DLD1 (cell line): ENCODE measurements around the gene PROM2.

ENCODE experiments used
- in situ Hi-C: cut with HindIII; loops from 2 replicates; pipeline ENCODE4 v1.10.0; 2017; ENCODE audit warnings: low sequenced_read_pairs

The PROM2 gene

GRCh38 chr2:95336406-95336805 lies 62.2 kb downstream of the PROM2 start:
- in situ Hi-C loops = no loop called here

- in situ Hi-C loops = no loop called here
These were observed 63.6 kb downstream of the PROM2 start for GRCh38 chr2:95337829-95338228.
